HG02642 (cell line): Measurements from ENCODE around the gene SDF4.

Experiments
- ATAC-seq: cut with Tn5 transposase; IDR thresholded peaks from one replicate; pipeline ENCODE4 v1.9.1; 2021; ENCODE audit warnings: mild to moderate bottlenecking; ENCODE audit not compliant: unreplicated experiment, poor library complexity

Gene SDF4

DNA sequence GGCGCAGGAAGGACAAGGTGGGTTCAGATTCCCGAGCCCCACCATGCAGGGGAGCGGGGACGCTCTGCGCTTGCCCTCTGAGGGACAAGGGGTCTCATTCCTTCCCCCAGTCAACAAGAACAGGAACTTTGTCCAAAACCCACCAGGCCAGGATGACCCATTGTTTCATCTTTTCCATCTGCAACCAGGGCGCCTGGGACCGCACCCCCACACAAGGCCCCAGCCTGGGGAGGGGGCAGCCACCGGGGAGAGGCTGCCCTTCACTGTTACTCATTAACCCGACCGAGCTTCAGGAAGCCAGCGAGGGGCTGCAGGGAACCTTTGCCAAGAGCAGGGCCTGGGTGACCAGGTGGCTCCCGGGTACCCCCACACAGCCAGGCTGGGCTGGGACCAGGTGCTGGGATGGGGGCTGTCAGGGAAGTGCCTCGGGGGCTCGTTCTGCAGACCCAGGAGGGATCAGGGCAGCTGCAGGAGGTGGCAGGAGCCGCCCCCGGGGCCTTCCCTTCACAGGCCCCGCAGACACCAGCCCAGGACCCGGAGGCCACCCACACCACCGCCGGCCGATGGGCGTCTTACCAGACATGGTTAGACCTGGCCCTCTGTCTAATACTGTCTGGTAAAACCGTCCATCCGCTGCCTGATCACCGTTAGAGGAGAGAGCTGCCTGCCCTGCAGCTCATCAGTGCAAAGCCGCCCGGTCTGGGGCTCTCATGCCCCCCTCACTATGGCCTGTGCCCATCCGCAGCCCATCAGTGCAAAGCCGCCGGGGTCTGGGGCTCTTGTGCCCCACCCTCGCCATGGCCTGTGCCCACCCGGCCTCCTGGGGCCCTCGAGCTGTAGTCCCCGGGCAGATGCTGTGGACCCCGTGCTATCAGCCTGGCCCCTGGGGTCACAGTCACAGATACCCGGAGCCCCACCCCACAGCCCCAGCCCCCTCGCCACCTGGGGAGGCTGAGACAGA lies 63.1 kb downstream of the SDF4 start:
- ATAC-seq, result no peak

GRCh38 chr1:1167841-1168450 lies 63.9 kb downstream of the SDF4 start:
- no peak for ATAC-seq

GRCh38 chr1:1167398-1167821 lies 64.4 kb downstream of the SDF4 start:
- ATAC-seq, result no peak
